Adrenal gland (tissue), 12 donors: ENCODE results near the gene BIK. TPM values are rescaled to one million over a fixed set of nuclear protein-coding genes. Genes with fewer than 3 reads are reported as not detected.

Source experiments
- DNase-seq, 7 donors: peaks; one replicate each; pipeline ENCODE4 v3.0.0-alpha.2; 2019 to 2020
- H3K27ac ChIP-seq, 5 donors: fragments of 200-600 bp; sonication (generic) in 4 of 5; 1 replicate in 3 of 5; 2 replicates in 2 of 5; pipeline versions ENCODE4 v1.5.1 to v1.8.0; 2016 to 2020; ENCODE audit warnings: mild to moderate bottlenecking in 1 of 5
- H3K27me3 ChIP-seq: fragments of 200-600 bp; 2 replicates; pipeline ENCODE4 v1.8.0; 2021
- H3K36me3 ChIP-seq, 2 donors: fragments of 200-600 bp; replicated peaks in 1 of 2; 1 replicate in 1 of 2; 2 replicates in 1 of 2; pipeline versions ENCODE4 v1.5.1 to v1.8.0; 2018 to 2022
- H3K4me1 ChIP-seq, 2 donors: fragments of 200-600 bp; replicated peaks in 1 of 2; 1 replicate in 1 of 2; 2 replicates in 1 of 2; pipeline versions ENCODE4 v1.5.1 to v1.8.0; 2018 to 2021
- H3K4me3 ChIP-seq, 4 donors: fragments of 200-600 bp; sonication (generic) in 3 of 4; one replicate each; pipeline ENCODE4 v1.5.1; 2016 to 2018
- H3K9me3 ChIP-seq, 3 donors: fragments of 200-600 bp; sonication (generic) in 1 of 3; replicated peaks in 1 of 3; 1 replicate in 2 of 3; 2 replicates in 1 of 3; pipeline versions ENCODE4 v1.5.1 to v1.8.0; 2016 to 2021
- POLR2A ChIP-seq, 2 donors: fragments of 450-650 bp; IDR thresholded peaks; one replicate each; pipeline ENCODE4 v1.6.1; 2017; ENCODE audit warnings: antibody characterized with exemption in 2 of 2, mild to moderate bottlenecking in 2 of 2, moderate library complexity in 1 of 2
- WGBS, 4 donors: extraction: QIAGEN DNeasy Blood & Tissue Kit in 2 of 4; methylation state at CpG; one replicate each; pipeline versions ENCODE4 v1.1.5 to v1.1.7; 2013 to 2017; 5-methylcytosine and 5-hydroxymethylcytosine counted together
- intact Hi-C, 2 donors: fragments of 100-400 bp; cut with DNase I; formaldehyde crosslinking; loops; one replicate each; pipeline versions ENCODE4 v1.14.1 to v1.15.0; 2022 to 2023
- polyA plus RNA-seq, 3 donors: library from polyadenylated mRNA; stranded (reverse); fragments of 200-250 nt in 2 of 3; fragments of 350-450 nt in 1 of 3; fragmentation: Illumina TruSeq in 1 of 3; extraction: RNeasy Lipid Tissue Mini Kit (QIAGEN cat#74804) in 1 of 3; gene quantifications; one replicate each; pipeline ENCODE4 v1.2.3, GENCODE V29; 2013 to 2014
- total RNA-seq, 9 donors: library from RNA; depleted of rRNA in 4 of 9; stranded (reverse); fragments of >200 nt in 4 of 9; fragments of 120-200 nt in 1 of 9; fragmentation: NEBNext Ultra II Directional in 1 of 9; extraction: Animal tissue kit (Norgen Biotek cat#: 25700) in 1 of 9; gene quantifications; one replicate each; pipeline versions ENCODE4 v1.1.0 to v1.2.4, GENCODE V29; 2013 to 2023
- TF ChIP-seq, protein P1 (sequence below), 6 experiments: fragments of 450-650 bp in 4 of 6; fragments of 200-600 bp in 2 of 6; sonication (generic) in 1 of 6; IDR thresholded peaks; 1 replicate in 5 of 6; 2 replicates in 1 of 6; pipeline versions ENCODE4 v1.5.1 to v1.8.0; 2016 to 2021; ENCODE audit warnings: antibody characterized with exemption in 6 of 6, mild to moderate bottlenecking in 2 of 6, moderate library complexity in 1 of 6
- donor health status: healthy with polysubstance abuse.
- donor health status: Bipolar disorder and iron deficiency.
- donor health status: DM: yes; HTN: yes; CAD: no.
- donor health status: DM: no; HTN: no; CAD: no.
- donor health status: DM: no; HTN: no; CAD: no.
- donor health status: DM: yes; HTN: yes; CAD: no.

BIK gene
- total and polyA plus RNA-seq, 12 donors = 1.7 to 7.4 (median 3.0) TPM; not detected in 1

DNA sequence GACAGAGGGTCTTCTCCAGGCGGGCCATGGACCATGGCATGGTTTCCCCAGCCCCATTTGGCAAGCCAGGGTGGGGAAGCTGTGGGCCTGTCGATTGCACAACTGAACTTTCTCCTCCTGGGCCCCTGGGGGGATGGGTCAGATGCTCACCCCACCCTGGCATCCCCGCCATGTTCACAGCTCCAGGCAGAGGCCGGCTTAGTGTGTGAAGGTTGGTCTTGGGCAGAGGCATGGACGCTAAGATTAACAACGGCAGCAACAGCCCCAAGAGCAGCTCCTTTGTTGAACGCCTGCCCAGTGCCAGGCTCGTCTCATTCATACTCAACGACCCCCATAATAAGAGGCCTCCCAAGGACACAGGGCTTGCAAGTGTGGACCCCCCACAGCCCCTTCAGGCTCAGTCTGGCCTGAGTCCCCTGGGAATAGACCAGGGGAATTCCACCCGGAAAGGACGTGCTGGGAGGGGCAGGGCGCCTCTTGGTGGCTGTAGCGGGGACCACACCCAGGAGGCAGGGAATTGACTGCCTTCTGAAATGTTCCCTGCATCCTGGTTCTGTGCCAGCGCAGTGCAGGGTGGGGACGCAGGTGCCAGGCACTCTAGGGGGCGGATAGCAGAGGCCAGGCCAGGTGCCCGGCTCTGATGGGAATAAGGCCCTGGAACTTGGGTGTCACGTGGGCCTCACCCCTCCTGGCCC is 49.1 kb downstream of the BIK start:
- peaks cover 4 to 15% of the 10 kb centered on the region in 2 donors for H3K4me1 ChIP-seq
- no peaks in the 10 kb centered on the region for H3K27me3 ChIP-seq
- no peak overlapping the region for H3K4me3 ChIP-seq
- no peak for TF ChIP-seq POLR2A (IDR thresholded peaks at IDR 0.05)
- TF ChIP-seq, protein P1, sequence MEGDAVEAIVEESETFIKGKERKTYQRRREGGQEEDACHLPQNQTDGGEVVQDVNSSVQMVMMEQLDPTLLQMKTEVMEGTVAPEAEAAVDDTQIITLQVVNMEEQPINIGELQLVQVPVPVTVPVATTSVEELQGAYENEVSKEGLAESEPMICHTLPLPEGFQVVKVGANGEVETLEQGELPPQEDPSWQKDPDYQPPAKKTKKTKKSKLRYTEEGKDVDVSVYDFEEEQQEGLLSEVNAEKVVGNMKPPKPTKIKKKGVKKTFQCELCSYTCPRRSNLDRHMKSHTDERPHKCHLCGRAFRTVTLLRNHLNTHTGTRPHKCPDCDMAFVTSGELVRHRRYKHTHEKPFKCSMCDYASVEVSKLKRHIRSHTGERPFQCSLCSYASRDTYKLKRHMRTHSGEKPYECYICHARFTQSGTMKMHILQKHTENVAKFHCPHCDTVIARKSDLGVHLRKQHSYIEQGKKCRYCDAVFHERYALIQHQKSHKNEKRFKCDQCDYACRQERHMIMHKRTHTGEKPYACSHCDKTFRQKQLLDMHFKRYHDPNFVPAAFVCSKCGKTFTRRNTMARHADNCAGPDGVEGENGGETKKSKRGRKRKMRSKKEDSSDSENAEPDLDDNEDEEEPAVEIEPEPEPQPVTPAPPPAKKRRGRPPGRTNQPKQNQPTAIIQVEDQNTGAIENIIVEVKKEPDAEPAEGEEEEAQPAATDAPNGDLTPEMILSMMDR (IDR thresholded peaks at IDR 0.05) = peak in 1 of 6 experiments; percentile 17
- H3K9me3 ChIP-seq = no peaks in the 10 kb centered on the region
- peak in 1 of 7 donors; percentile 23 for DNase-seq
- H3K36me3 ChIP-seq = peaks cover 0 to 6% of the 10 kb centered on the region in 2 donors
- no peak overlapping the region for H3K27ac ChIP-seq
- WGBS, 4 donors = 68 to 73% (median 72%) methylated on average over 5 to 18 of the region's 18 CpGs
- intact Hi-C loops = no loop called here

DNA sequence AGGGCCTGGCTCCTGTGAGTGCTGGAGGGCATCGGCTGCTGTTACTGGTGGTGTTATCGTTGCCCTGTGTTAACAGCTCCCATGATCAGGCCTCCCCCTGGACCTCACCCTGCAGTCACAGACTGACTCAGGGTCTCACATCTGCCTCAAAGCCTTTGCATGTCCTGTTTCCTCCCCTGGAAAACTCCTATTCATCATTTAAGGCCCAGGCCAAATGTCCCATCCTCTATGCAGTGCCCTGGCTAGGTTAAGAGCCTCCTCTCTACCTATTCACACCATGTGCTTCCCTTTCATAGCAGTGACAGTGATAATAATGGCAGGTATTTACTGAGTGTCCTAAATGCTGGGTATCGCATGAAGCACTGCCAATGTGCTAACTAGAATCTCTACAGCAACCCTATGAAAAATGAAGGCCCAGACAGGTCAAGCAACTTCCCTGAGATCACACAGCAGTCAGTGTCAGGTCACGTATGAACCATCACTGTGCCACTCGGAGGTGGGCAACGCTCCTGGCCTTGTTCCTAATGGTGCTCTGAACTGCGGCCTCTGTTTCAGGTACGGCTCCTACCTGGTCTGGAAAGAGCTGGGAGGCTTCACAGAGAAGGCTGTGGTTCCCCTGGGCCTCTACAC is 50.1 kb downstream of the BIK start:
- 80 to 96% (median 94%) methylated on average over 3 to 8 of the region's 8 CpGs for WGBS, 4 donors
- no peaks in the 10 kb centered on the region for H3K27me3 ChIP-seq
- DNase-seq = no peak
- H3K27ac ChIP-seq = no peak overlapping the region
- peaks cover 4 to 16% of the 10 kb centered on the region in 2 donors for H3K4me1 ChIP-seq
- no peaks in the 10 kb centered on the region for H3K9me3 ChIP-seq
- peaks cover 0 to 6% of the 10 kb centered on the region in 2 donors for H3K36me3 ChIP-seq
- H3K4me3 ChIP-seq = no peak overlapping the region
- intact Hi-C loops = no loop called here
- TF ChIP-seq POLR2A (IDR thresholded peaks at IDR 0.05) = no peak
- TF ChIP-seq, protein P1 (IDR thresholded peaks at IDR 0.05) = no peak

DNA sequence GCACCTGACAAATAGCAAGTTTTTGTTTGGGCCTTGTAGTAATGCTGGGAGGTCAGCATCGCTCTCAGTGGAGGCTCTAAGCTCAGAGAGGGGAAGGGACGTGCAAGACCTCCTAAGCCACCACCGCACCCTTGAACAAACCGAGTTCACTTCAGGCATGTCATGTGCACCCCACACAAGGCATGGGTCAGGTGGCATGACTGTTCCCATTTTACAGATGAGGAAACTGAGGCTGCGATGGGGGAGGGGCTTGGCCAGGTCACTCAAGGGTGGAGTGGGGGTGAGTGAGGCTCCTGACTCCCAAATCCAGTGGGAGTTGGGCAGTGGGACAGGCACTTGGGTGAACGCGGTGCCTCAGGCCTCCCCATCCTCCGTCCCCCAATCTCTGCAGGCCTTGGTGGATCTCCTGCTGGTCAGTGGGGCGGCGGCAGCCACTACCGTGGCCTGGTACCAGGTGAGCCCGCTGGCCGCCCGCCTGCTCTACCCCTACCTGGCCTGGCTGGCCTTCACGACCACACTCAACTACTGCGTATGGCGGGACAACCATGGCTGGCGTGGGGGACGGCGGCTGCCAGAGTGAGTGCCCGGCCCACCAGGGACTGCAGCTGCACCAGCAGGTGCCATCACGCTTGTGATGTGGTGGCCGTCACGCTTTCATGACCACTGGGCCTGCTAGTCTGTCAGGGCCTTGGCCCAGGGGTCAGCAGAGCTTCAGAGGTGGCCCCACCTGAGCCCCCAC is 52.0 kb downstream of the BIK start:
- intact Hi-C loops = no loop called here
- Histone ChIP-seq H3K27ac (no peak overlapping the region), H3K9me3 (no peaks in the 10 kb centered on the region), H3K4me1 (peaks cover 4 to 16% of the 10 kb centered on the region in 2 donors), H3K27me3 (no peaks in the 10 kb centered on the region), H3K4me3 (no peak overlapping the region), H3K36me3 (peaks cover 0 to 10% of the 10 kb centered on the region in 2 donors)
- WGBS, 4 donors = 92 to 96% (median 95%) methylated on average over 4 to 24 of the region's 24 CpGs
- DNase-seq = no peak
- TF ChIP-seq, protein P1 (IDR thresholded peaks at IDR 0.05) = no peak
- no peak for TF ChIP-seq POLR2A (IDR thresholded peaks at IDR 0.05)

DNA sequence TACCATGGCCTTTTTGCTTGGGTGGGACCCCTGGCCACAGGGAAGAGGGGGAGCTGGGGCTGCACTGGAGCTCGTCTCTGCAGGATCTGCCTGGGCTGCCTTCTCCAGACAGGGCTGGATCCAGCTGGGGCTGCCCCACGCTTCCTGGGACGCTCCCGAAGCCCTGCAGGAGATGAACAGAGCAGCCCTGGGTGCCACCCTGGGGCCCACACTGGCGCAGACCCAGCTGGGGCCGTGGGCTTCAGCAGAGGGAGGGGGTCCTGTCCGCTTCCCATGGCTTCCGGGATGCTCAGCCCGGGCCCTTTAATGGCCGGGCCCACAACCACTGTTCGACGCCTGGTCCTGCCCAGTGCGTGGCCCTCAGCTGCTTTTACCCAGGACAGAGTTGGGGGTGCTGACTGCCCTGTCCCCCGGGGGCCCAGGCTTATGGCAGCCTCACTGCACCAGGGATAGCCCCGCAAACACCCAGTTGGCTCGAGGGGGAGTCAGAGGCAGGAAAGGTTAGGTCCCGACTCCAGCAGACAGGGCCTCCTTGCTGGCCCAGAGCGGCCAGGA is 52.8 kb downstream of the BIK start:
- Histone ChIP-seq H3K27ac (peak overlapping the region in 1 of 5 donors; percentile 61), H3K9me3 (no peaks in the 10 kb centered on the region), H3K4me1 (peaks cover 4 to 16% of the 10 kb centered on the region in 2 donors), H3K27me3 (no peaks in the 10 kb centered on the region), H3K4me3 (no peak overlapping the region), H3K36me3 (peaks cover 0 to 18% of the 10 kb centered on the region in 2 donors)
- no peak for TF ChIP-seq POLR2A (IDR thresholded peaks at IDR 0.05)
- TF ChIP-seq, protein P1 (IDR thresholded peaks at IDR 0.05) = no peak
- WGBS, 4 donors = 72 to 86% (median 81%) methylated on average over 2 to 18 of the region's 18 CpGs
- peak in 1 of 7 donors; percentile 25 for DNase-seq
- intact Hi-C loops = no loop called here
